GM18951 (cell line): ENCODE data around the gene GABRD.

ENCODE experiments used
- POLR2A ChIP-seq: IDR thresholded peaks from 4 replicates; pipeline ENCODE4 v1.6.1; 2011; ENCODE audit warnings: mild to moderate bottlenecking; ENCODE audit not compliant: insufficient read length, insufficient read depth; ENCODE audit errors: extremely low read depth
- in situ Hi-C: fragments of 300-500 bp; cut with MboI; formaldehyde crosslinking; loops from one replicate; pipeline ENCODE4 v1.12.0; 2022; ENCODE audit warnings: low sequenced_read_pairs, mixed read lengths, inconsistent platforms; ENCODE audit not compliant: unreplicated experiment

Gene GABRD

DNA sequence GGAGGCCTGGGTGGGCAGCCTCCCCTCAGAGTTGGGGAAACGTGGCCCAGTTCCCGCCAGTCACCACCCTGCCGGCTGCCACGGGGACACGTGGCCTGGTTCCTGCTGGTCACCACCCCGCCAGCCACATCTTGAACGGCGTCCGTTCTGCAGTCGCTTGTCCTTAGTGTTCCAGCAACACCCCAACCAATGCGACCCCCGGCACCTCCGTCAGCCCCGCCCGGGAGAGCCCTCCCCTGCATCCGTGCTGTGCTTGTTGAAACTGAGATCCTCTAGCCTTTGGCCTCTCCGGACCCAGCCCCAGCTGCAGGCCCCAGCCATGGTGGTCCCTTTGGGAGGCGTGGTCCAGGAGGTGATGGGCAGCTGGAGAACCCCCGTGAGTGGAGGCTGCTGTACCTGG lies 49.8 kb downstream of the GABRD start:
- in situ Hi-C loops = no loop called here
- no peak for TF ChIP-seq POLR2A

DNA sequence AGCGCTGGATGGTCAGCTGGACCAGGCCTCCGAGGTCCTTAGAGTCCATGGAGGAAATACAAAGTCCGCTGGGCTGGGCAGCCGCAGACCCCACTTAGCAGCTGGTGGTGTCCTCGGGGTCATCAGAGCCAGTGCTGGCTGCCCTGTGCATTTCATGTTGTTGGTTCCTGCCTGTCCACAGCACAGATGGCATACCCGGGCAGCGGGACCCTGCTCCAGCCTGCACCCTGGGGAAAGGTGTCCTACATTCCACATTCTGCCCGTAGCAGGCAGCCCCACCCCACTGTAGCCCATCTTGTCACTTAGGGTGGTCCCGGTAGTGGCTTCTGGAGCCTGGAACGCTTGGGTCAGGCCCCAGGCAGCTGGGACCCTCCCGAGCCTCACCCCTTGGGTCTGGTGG lies 50.9 kb downstream of the GABRD start:
- in situ Hi-C loops = no loop called here

DNA sequence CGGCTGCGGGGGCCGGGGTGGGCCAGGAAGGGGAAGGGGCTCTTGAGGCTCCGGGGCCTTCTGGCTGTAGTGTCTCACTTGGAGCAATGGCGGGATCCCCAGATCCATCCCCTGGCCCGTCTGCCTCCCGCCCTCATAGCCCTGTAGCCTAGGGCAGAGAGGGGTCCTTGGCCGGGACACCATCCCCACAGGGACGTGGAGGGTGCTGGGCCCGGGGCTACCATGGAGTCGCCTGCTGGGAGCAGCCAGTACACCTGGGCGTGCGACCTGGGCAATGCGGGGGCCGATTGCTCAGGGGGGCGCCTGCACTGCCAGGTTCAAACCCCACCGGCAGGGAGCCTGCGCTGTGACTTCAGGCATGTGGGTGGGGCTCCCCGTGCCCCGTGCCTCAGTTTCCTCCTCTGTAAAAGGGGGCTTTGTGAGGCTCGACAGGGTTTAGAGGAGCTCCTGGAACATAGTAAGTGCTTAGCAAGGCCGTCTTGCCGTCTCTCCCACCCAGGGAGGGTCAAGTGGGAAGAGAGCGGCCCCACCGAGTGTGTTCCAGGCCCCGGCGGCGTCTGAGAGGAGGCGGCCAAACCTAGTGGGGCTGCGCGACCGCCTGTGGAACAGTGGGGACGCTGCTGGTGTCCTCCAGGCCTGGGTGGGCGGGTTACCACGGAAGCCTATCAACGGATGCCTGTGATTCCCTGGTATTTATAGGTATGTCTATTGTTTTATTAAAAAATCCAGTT lies 51.8 kb downstream of the GABRD start:
- in situ Hi-C loops = no loop called here
- no peak for TF ChIP-seq POLR2A

More for the DNA sequence above, 50.9 kb downstream of the GABRD start:
- no peak for TF ChIP-seq POLR2A

DNA sequence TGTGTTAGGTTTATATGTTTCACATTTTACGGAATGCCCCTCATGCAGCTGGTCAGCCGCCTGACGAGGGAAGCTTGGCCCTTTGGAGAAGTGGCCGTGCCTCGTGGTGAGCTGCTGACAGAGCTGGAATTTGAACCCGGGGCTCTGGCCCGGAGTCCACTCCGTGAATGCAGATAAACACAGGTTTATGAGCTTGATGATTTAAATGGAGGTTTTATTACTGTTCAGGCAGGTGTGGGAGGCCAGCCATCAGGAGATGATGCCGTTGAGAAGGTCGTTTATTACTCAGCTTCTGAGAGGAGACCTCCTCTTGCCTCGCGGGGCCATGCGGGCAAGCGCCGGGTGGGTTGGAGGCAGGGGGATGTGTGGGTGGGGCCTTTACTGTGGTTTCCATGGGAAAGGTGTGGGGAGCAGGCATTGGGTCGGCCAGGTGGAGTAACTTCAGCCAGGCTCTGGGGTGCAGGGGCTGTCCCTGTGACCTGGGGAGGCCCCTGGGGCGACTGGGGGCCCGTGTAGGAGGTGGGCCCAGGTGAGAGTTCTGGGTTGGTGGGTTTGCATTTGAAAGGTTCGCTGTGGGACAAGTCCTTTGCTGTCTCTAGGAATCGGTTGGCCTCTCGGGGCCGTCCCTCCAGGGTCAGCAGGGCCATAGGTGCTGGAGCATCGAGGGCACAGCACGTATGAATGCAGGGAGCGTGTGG lies 53.1 kb downstream of the GABRD start:
- in situ Hi-C loops = no loop called here
- TF ChIP-seq POLR2A = no peak

DNA sequence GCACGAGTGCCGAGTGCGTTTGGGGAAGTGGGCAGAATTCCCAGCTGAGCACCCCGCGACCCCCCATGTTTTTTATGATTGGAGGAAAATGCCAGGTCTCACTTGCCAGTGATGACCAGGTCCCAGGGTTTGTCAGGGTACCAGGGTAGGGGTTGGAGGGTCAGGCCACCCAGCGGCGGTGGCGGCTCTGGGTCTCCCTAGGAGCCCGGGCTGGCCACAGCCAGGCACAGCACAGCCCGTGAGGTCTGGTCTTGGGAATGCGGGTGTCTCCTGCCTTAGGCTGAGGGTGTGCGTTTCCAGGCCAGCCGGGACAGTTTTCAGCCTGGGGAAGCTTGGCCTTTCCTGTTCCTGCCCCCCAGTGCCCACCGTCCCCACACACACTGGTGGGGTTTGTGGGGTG lies 53.7 kb downstream of the GABRD start:
- in situ Hi-C loops = no loop called here
- no peak for TF ChIP-seq POLR2A

DNA sequence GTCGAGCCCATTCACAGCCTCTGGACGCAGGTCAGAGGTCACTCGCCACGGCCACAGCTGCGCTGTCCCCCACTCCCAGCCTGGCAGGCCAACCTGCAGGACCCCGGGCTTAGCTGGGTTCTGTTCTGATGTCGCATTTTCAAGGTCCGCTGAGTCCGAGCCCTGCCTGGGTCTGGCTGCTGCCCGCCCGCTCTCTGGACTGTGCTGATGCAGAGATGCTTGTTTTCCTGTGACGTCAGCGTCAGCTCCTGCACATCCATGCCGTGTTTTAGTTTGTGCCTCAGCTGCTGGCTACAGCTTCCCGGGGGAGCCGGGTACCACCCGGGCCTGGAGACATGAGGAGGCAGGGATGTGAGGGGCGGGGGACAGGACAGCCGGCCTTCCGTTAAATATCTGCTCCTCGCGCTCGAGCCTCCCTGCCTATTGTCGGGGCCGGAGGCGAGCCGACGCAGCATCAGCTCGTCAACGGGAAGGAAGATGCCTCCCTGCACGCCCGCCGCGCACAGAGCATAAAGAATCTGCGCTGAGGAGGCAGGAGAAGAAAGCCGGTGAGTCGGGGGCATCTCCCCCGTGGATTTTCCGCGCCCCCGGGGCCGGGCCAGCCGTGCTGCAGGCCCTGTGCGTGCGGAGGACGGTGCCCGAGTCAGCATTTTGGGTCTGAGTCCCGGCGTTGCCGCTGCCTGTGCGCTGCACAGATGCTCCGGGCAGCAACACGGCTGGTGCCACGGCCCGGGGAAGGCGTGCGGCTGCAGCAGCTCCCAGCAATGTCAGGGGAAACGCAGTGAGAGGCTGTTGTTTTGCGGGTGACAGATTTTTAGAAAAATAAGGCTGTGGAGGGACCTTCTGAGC lies 54.5 kb downstream of the GABRD start:
- no peak for TF ChIP-seq POLR2A
- in situ Hi-C loops = no loop called here

DNA sequence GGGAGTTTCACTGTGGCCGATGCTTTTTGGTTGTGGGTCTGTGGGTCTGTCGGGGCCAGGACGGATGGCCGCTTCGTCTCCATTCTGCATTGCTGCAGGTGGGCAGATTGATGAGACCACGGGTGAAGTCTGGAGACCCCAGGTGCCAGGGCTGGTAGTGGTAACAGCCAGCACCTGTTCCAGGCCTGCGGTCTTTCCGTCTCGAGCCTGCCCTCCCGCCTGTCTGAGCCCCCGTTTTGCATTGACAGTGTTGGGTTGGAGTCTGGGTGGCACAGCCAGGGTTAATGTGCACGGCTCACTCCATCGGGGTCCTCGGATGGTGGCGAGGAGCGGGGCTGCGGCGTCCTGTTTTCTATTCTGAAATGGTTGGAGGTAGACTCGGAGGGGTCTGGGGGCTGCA lies 55.3 kb downstream of the GABRD start:
- no peak for TF ChIP-seq POLR2A
- in situ Hi-C loops = no loop called here

DNA sequence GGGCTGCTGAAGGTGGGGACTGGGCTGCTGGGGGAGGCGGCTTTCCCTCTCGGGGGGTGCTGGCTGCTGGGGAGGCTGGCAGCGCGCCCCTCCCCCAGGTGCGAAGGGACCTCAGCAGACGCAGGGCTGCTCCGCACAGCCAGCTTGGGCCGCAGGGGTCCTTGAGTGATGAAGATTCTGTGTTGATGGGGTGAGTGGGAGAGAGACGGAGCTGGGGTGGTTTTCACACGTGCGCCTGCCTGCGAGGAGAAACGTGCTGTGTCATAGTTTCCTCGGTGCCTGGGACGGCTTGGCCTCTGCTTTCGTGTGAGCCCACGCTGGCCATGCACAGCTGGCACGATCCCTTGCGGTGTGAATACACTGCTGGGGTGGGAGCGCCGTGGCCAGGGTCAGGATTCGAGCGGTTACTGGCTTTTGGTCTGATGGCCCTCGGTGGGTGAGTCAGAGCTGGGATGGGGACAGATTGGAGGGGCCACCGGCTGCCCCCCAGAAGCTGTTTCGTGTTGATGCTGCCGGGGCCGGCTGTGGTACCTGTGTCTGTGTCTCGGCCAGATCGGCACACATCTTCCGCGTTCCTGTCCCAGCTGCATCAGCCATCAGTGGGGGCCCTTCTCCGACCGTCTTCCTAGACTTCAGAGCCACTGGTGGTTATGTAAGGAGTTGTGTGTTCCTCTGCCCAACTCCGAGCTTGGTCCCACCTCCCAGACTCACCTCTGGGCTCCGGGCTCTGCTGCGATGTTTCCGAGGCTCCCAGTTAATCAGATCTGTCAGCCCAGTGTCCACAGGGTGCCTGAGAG lies 56.0 kb downstream of the GABRD start:
- no peak for TF ChIP-seq POLR2A
- in situ Hi-C loops = no loop called here

DNA sequence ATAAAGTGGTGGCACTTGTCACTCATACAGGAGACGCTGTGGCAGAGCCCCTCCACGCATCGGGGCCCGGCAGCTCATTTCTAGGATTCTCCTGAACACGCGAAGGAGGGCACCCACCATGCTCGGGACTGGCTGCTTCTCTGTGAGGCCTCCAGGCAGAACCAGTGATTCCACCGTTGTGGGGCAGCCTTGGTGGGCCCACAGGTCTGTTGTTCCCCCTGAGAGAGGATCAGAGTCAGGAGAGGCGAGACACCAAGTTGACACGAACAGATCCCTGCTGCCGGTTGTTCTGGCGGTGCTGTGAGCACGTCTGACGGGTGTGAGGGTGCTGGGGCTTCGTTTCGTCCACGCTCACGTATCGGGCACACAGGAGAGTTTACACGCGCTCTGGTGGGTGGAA lies 57.7 kb downstream of the GABRD start:
- no peak for TF ChIP-seq POLR2A
- in situ Hi-C loops = no loop called here

DNA sequence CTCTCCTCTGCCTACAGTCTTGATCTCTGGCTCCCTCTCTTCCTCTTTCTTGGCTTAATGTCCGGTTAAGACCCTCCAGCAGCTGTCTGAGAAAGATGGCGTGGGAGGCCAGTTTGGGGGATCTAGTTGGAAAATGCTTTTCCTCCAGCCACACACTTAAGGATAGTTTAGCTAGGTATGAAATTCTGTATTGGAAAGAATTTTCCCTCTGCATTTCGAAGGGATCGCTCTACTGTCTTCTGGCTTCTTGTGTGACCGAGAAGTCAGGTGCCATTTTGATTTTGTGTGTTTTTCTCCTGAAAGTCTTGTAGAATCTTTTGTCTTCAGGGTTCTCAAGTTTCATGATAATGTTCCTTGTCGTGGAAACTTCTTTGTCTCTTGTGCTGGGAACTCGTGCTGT lies 59.0 kb downstream of the GABRD start:
- in situ Hi-C loops = no loop called here
- no peak for TF ChIP-seq POLR2A

DNA sequence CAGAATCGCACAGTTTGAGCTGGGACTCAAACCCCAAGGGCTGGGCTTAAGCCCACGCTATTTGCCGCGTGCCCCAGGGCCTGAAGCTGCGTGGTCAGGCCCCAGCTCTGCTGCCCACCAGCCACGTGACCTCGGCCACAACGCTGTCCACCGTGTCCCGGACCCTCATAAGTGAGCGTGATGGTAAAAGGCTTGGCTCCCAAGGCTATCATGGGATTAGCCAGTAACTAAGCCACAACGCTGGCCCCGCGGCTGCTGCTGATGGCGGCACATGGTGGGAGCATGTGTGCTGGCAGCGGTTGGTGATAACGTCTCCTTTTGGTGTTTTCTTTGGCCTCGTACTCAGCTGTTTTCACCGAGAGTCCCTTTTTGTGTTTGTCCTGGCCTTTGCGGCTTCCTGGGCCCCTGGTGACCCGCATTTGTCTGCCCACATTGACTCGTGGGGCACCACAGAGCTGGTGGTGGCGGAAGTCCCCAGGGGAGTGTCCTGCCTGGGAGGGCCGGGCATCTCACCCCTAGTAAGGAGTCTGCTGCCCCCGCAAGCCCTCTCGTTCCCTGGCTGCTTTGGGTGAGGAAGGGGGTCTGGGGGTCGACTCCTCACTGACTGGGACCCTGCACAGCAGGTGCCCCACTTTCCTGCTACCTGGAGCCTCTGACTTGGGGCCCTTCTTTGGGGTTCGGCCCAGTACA lies 60.4 kb downstream of the GABRD start:
- in situ Hi-C loops = no loop called here
- no peak for TF ChIP-seq POLR2A

DNA sequence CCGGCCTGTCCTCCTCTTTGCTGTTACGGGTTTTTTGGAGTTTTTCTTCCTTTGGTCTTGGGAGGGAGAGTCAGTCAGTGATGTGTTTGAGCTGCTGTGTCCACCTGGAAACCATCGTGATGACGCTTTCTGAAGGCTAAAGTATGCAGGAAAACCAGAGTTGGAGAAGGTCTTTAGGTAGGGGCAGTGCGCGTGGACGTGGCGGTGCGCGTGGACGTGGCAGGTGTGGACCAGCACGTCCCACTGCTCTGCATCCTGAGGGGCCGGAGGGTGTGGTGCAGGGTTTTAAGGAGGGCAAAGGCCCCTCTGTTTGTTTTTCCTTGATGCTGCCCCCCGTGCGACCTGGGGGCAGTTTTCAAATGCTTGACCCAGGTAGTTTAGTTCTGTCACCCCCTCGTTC lies 61.0 kb downstream of the GABRD start:
- in situ Hi-C loops = no loop called here
- no peak for TF ChIP-seq POLR2A
